ENCODE measurements around the gene ZNF366. TPM values are rescaled to one million over a fixed set of nuclear protein-coding genes. Genes with fewer than 3 reads are reported as not detected.

Gene ZNF366
- total RNA-seq, 2 donors from 2014 or later, result 0.45 to 0.47 TPM

DNA sequence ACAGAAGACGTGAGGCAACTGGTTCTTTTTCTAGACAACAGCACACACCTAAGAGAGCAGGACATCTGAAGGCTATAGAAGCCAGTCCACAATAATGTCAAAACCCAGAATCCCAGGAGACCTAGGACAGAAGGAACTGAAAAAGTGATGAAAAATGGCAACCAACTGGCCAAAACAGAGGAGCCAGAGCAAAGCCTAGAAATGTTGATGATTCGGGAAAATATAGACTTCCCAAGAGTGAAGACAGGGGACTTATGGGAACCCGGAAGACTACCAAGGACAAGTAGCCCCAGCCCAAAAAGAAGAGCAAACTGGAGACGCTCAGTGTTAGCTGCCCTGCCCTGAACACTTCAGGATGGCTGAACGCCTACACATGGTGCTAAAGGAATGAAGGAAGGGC, 43.4 kb upstream of the ZNF366 start:
- intact Hi-C loops (cut with DNase I), result no loop called here
- TF ChIP-seq, protein P1, sequence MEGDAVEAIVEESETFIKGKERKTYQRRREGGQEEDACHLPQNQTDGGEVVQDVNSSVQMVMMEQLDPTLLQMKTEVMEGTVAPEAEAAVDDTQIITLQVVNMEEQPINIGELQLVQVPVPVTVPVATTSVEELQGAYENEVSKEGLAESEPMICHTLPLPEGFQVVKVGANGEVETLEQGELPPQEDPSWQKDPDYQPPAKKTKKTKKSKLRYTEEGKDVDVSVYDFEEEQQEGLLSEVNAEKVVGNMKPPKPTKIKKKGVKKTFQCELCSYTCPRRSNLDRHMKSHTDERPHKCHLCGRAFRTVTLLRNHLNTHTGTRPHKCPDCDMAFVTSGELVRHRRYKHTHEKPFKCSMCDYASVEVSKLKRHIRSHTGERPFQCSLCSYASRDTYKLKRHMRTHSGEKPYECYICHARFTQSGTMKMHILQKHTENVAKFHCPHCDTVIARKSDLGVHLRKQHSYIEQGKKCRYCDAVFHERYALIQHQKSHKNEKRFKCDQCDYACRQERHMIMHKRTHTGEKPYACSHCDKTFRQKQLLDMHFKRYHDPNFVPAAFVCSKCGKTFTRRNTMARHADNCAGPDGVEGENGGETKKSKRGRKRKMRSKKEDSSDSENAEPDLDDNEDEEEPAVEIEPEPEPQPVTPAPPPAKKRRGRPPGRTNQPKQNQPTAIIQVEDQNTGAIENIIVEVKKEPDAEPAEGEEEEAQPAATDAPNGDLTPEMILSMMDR (IDR thresholded peaks at IDR 0.05), result no peak
- no peaks in the 10 kb centered on the region for H3K27me3 ChIP-seq

GRCh38 chr5:72543811-72544210, 36.6 kb upstream of the ZNF366 start:
- Histone ChIP-seq H3K4me1 (no peaks in the 10 kb centered on the region), H3K36me3 (no peaks in the 10 kb centered on the region), H3K9me3 (no peaks in the 10 kb centered on the region), H3K27ac (no peak overlapping the region), H3K9ac (ENCODE audit: low read depth in 2 of 2, low read length in 2 of 2) (no peak overlapping the region), H3K4me3 (no peak overlapping the region), H3K27me3 (no peaks in the 10 kb centered on the region)
- DNase-seq, result no peak
- TF ChIP-seq, protein P1 (IDR thresholded peaks at IDR 0.05), result no peak
- intact Hi-C loops (cut with DNase I), result no loop called here

More for the DNA sequence above, 43.4 kb upstream of the ZNF366 start:
- Histone ChIP-seq H3K4me1 (no peaks in the 10 kb centered on the region), H3K9me3 (no peaks in the 10 kb centered on the region), H3K27ac (no peak overlapping the region), H3K9ac (ENCODE audit: low read depth in 2 of 2, low read length in 2 of 2) (no peak overlapping the region), H3K36me3 (no peaks in the 10 kb centered on the region), H3K4me3 (no peak overlapping the region)
- no peak for DNase-seq

- H3K9ac ChIP-seq (ENCODE audit: low read depth in 2 of 2, low read length in 2 of 2), result no peak overlapping the region
- TF ChIP-seq, protein P1 (IDR thresholded peaks at IDR 0.05), result no peak
- no peaks in the 10 kb centered on the region for H3K4me1 ChIP-seq
- H3K27me3 ChIP-seq, result no peaks in the 10 kb centered on the region
- no peaks in the 10 kb centered on the region for H3K36me3 ChIP-seq
- no peaks in the 10 kb centered on the region for H3K9me3 ChIP-seq
- intact Hi-C loops (cut with DNase I), result no loop called here
- H3K27ac ChIP-seq, result no peak overlapping the region
- DNase-seq, result no peak
- H3K4me3 ChIP-seq, result no peak overlapping the region
These were observed 36.2 kb upstream of the ZNF366 start for GRCh38 chr5:72543365-72543764.

GRCh38 chr5:72542695-72543094, 35.5 kb upstream of the ZNF366 start:
- no peak overlapping the region for H3K27ac ChIP-seq
- DNase-seq, result no peak
- no peak overlapping the region for H3K9ac ChIP-seq (ENCODE audit: low read depth in 2 of 2, low read length in 2 of 2)
- no peaks in the 10 kb centered on the region for H3K4me1 ChIP-seq
- H3K4me3 ChIP-seq, result no peak overlapping the region
- H3K36me3 ChIP-seq, result no peaks in the 10 kb centered on the region
- no peaks in the 10 kb centered on the region for H3K27me3 ChIP-seq
- intact Hi-C loops (cut with DNase I), result no loop called here
- no peaks in the 10 kb centered on the region for H3K9me3 ChIP-seq
- TF ChIP-seq, protein P1 (IDR thresholded peaks at IDR 0.05), result no peak

DNA sequence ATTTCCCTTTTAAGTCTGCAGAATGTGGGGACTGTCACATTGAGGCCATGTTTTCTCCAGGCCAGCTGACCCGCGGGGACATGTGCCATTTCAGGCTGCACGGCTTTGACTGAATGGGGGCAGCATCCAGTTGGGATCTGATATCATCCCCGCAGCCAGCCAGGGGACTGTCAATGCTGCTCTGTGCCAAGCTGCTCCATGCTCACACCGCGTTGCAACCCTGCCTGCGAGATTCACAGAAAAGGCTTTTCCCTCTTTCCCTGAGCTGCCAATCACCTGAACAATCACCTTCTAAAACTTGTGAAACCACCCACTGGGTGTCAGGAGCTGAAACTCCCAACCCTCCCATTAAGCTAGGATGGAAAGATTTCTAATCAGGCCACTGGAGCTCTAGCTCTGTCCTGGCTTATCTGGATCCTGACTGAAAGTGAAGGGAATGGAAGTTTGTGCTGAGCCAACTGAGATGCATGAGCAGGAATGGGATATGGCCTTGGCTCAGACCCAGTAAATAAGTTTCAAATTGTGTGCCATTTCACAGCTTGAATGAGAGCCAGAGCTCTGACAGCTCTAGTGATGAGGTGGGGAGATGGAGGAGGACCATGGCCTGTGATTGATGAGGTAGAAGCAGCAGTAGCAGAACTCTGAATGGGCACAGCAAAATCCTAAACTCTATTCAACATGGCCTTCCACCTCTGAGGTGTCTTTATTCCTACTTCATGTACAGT, 34.5 kb upstream of the ZNF366 start:
- Histone ChIP-seq H3K27ac (no peak overlapping the region), H3K9ac (ENCODE audit: low read depth in 2 of 2, low read length in 2 of 2) (no peak overlapping the region), H3K27me3 (no peaks in the 10 kb centered on the region), H3K4me1 (no peaks in the 10 kb centered on the region), H3K9me3 (no peaks in the 10 kb centered on the region), H3K36me3 (no peaks in the 10 kb centered on the region), H3K4me3 (no peak overlapping the region)
- TF ChIP-seq, protein P1 (IDR thresholded peaks at IDR 0.05), result no peak
- intact Hi-C loops (cut with DNase I), result no loop called here
- DNase-seq, result no peak
